Tibial artery (tissue), 4 donors: ENCODE measurements around the gene TTPAL.

ENCODE experiments used
- DNase-seq, 2 donors: peaks; one replicate each; pipeline ENCODE4 v3.0.0-alpha.2; 2019
- H3K27ac ChIP-seq, 2 donors: fragments of 200-600 bp; sonication (generic) in 1 of 2; 1 replicate in 1 of 2; 2 replicates in 1 of 2; pipeline ENCODE4 v1.5.1; 2018 to 2019; ENCODE audit warnings: mild to moderate bottlenecking in 1 of 2
- H3K27me3 ChIP-seq, 2 donors: fragments of 200-600 bp; sonication (generic) in 1 of 2; one replicate each; pipeline versions ENCODE4 v1.5.1 to v1.6.0; 2016 to 2019
- H3K36me3 ChIP-seq, 3 donors: fragments of 200-600 bp; sonication (generic) in 2 of 3; one replicate each; pipeline ENCODE4 v1.5.1; 2016 to 2019; ENCODE audit warnings: mild to moderate bottlenecking in 2 of 3
- H3K4me1 ChIP-seq, 4 donors: fragments of 200-600 bp; sonication (generic) in 2 of 4; 1 replicate in 3 of 4; 2 replicates in 1 of 4; pipeline ENCODE4 v1.5.1; 2016 to 2019
- H3K4me3 ChIP-seq, 2 donors: fragments of 200-600 bp; sonication (generic) in 1 of 2; 1 replicate in 1 of 2; 2 replicates in 1 of 2; pipeline ENCODE4 v1.5.1; 2018 to 2019; ENCODE audit warnings: mild to moderate bottlenecking in 2 of 2
- H3K9me3 ChIP-seq, 3 donors: fragments of 200-600 bp; sonication (generic) in 1 of 3; one replicate each; pipeline ENCODE4 v1.5.1; 2016 to 2019
- intact Hi-C: fragments of 100-400 bp; cut with DNase I; formaldehyde crosslinking; loops from one replicate; pipeline ENCODE4 v1.15.0; 2023; ENCODE audit warnings: low total_unique reads
- TF ChIP-seq, protein P1 (sequence below), 2 experiments: fragments of 200-600 bp in 1 of 2; fragments of 450-650 bp in 1 of 2; IDR thresholded peaks; one replicate each; pipeline ENCODE4 v1.5.1; 2017 to 2019; ENCODE audit warnings: antibody characterized with exemption in 2 of 2, mild to moderate bottlenecking in 1 of 2, moderate library complexity in 1 of 2

TTPAL gene

DNA sequence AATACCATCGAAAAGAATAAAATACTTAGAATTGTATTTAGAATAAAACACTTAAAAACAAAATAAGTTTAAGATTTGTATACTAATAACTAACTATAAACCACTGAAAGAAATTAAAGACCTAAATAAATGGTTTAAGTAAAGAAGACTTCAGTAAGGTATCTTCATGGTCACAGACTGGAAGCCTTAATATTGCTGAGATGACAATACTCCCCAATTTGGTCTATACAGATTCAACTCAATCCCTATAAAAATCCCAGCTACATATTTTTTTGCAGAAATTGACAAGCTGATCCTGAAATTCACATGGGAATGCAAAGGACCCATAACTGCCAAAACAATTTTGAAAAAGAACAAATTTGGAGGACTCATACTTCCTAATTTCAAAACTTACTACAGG, 27.3 kb downstream of the TTPAL start:
- Histone ChIP-seq H3K9me3 (no peaks in the 10 kb centered on the region), H3K27me3 (no peaks in the 10 kb centered on the region), H3K4me3 (no peak overlapping the region), H3K4me1 (no peaks in the 10 kb centered on the region), H3K36me3 (peaks cover 93 to 97% (median 96%) of the 10 kb centered on the region in 3 donors), H3K27ac (no peak overlapping the region)
- TF ChIP-seq, protein P1, sequence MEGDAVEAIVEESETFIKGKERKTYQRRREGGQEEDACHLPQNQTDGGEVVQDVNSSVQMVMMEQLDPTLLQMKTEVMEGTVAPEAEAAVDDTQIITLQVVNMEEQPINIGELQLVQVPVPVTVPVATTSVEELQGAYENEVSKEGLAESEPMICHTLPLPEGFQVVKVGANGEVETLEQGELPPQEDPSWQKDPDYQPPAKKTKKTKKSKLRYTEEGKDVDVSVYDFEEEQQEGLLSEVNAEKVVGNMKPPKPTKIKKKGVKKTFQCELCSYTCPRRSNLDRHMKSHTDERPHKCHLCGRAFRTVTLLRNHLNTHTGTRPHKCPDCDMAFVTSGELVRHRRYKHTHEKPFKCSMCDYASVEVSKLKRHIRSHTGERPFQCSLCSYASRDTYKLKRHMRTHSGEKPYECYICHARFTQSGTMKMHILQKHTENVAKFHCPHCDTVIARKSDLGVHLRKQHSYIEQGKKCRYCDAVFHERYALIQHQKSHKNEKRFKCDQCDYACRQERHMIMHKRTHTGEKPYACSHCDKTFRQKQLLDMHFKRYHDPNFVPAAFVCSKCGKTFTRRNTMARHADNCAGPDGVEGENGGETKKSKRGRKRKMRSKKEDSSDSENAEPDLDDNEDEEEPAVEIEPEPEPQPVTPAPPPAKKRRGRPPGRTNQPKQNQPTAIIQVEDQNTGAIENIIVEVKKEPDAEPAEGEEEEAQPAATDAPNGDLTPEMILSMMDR (IDR thresholded peaks at IDR 0.05) = no peak
- no peak for DNase-seq
- intact Hi-C loops = no loop called here

GRCh38 chr20:44504402-44505307, 29.0 kb downstream of the TTPAL start:
- no peaks in the 10 kb centered on the region for H3K4me1 ChIP-seq
- intact Hi-C loops = no loop called here

DNA sequence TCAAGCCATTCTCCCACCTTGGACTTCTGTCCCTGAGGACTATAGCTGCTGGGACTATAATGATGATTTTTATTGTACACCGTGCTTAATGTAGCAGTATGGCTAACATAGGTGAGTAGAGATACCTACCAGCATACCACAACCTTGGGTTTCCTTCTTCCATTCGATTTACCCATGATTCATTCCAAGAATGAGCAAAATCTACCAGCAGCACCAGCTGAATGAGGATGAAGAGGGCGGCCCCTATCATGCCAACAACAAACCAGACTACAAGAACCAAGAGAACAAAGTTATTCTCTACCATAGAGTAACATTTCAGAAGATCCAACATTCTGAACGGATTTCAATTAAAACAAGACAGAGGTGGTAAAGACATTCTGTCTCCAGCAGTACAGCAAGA, 34.1 kb downstream of the TTPAL start:
- intact Hi-C loops = no loop called here

More at GRCh38 chr20:44504402-44505307, 29.0 kb downstream of the TTPAL start:
- Histone ChIP-seq H3K36me3 (peaks cover 96 to 100% (median 97%) of the 10 kb centered on the region in 3 donors), H3K27me3 (no peaks in the 10 kb centered on the region), H3K27ac (no peak overlapping the region), H3K4me3 (no peak overlapping the region), H3K9me3 (no peaks in the 10 kb centered on the region)
- TF ChIP-seq, protein P1 (IDR thresholded peaks at IDR 0.05) = no peak
- no peak for DNase-seq

GRCh38 chr20:44513871-44514270, 38.2 kb downstream of the TTPAL start:
- no peak overlapping the region for H3K27ac ChIP-seq
- DNase-seq = no peak
- H3K4me3 ChIP-seq = no peak overlapping the region
- TF ChIP-seq, protein P1 (IDR thresholded peaks at IDR 0.05) = no peak
- peaks cover 34 to 43% (median 36%) of the 10 kb centered on the region in 3 donors for H3K36me3 ChIP-seq
- H3K4me1 ChIP-seq = peaks cover 0 to 43% (median 25%) of the 10 kb centered on the region in 4 donors
- no peaks in the 10 kb centered on the region for H3K27me3 ChIP-seq
- no peaks in the 10 kb centered on the region for H3K9me3 ChIP-seq
- intact Hi-C loops = no loop called here

More for the DNA sequence above, 34.1 kb downstream of the TTPAL start:
- Histone ChIP-seq H3K4me3 (no peak overlapping the region), H3K9me3 (no peaks in the 10 kb centered on the region), H3K4me1 (peaks cover 0 to 7% (median 0%) of the 10 kb centered on the region in 4 donors), H3K27ac (no peak overlapping the region), H3K27me3 (no peaks in the 10 kb centered on the region), H3K36me3 (peaks cover 74 to 84% (median 75%) of the 10 kb centered on the region in 3 donors)
- DNase-seq = no peak
- TF ChIP-seq, protein P1 (IDR thresholded peaks at IDR 0.05) = no peak

- intact Hi-C loops = no loop called here
- Histone ChIP-seq H3K4me1 (peaks cover 0 to 65% (median 43%) of the 10 kb centered on the region in 4 donors), H3K27ac (peak overlapping the region in 1 of 2 donors; percentile 14)
Measured at GRCh38 chr20:44516491-44516890, 40.8 kb downstream of the TTPAL start.

More at GRCh38 chr20:44516491-44516890, 40.8 kb downstream of the TTPAL start:
- Histone ChIP-seq H3K4me3 (no peak overlapping the region), H3K27me3 (no peaks in the 10 kb centered on the region), H3K9me3 (no peaks in the 10 kb centered on the region), H3K36me3 (peaks cover 10 to 19% (median 10%) of the 10 kb centered on the region in 3 donors)
- DNase-seq = peak in 1 of 2 donors; percentile 45
- TF ChIP-seq, protein P1 (IDR thresholded peaks at IDR 0.05) = no peak
